ENCODE results near the gene APOBEC3G.
"Not testable (repeated sequence)": the region's sequence is repeated elsewhere in the genome, so short reads cannot be mapped to it uniquely, and the experiment has no call there.

The APOBEC3G gene

GRCh38 chr22:39068033-39068785, 8.9 kb upstream of the APOBEC3G start:
- Histone ChIP-seq H3K4me2 (no peak overlapping the region), H3K27ac (no peak overlapping the region), H4K20me1 (ENCODE audit: insufficient read depth) (no peaks in the 10 kb centered on the region), H3K4me3 (IDR thresholded peaks at IDR 0.05; ENCODE audit: insufficient read depth, low read depth, low read length) (no peak overlapping the region), H3K9ac (no peak overlapping the region), H3K36me3 (ENCODE audit: insufficient read depth) (no peaks in the 10 kb centered on the region), H3K27me3 (ENCODE audit: insufficient read depth, low read depth) (no peaks in the 10 kb centered on the region), H2AFZ (ENCODE audit: low read depth) (no peak overlapping the region), H3K4me1 (ENCODE audit: low read depth, poor library complexity, severe bottlenecking) (peaks cover 16% of the 10 kb centered on the region), H3K79me2 (ENCODE audit: insufficient read depth, low read depth) (no peaks in the 10 kb centered on the region)
- TF ChIP-seq, protein P1, sequence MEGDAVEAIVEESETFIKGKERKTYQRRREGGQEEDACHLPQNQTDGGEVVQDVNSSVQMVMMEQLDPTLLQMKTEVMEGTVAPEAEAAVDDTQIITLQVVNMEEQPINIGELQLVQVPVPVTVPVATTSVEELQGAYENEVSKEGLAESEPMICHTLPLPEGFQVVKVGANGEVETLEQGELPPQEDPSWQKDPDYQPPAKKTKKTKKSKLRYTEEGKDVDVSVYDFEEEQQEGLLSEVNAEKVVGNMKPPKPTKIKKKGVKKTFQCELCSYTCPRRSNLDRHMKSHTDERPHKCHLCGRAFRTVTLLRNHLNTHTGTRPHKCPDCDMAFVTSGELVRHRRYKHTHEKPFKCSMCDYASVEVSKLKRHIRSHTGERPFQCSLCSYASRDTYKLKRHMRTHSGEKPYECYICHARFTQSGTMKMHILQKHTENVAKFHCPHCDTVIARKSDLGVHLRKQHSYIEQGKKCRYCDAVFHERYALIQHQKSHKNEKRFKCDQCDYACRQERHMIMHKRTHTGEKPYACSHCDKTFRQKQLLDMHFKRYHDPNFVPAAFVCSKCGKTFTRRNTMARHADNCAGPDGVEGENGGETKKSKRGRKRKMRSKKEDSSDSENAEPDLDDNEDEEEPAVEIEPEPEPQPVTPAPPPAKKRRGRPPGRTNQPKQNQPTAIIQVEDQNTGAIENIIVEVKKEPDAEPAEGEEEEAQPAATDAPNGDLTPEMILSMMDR (conservative IDR thresholded peaks at IDR 0.05; ENCODE audit: low read depth, low read length), result no peak

- H3K9ac ChIP-seq, result no peak overlapping the region
- no peak overlapping the region for H2AFZ ChIP-seq (ENCODE audit: low read depth)
- no peaks in the 10 kb centered on the region for H3K79me2 ChIP-seq (ENCODE audit: insufficient read depth, low read depth)
- H3K4me3 ChIP-seq (IDR thresholded peaks at IDR 0.05; ENCODE audit: insufficient read depth, low read depth, low read length), result no peak overlapping the region
- peaks cover 16% of the 10 kb centered on the region for H3K4me1 ChIP-seq (ENCODE audit: low read depth, poor library complexity, severe bottlenecking)
- no peaks in the 10 kb centered on the region for H3K36me3 ChIP-seq (ENCODE audit: insufficient read depth)
- TF ChIP-seq, protein P1 (conservative IDR thresholded peaks at IDR 0.05; ENCODE audit: low read depth, low read length), result no peak
- H3K27me3 ChIP-seq (ENCODE audit: insufficient read depth, low read depth), result no peaks in the 10 kb centered on the region
- H4K20me1 ChIP-seq (ENCODE audit: insufficient read depth), result no peaks in the 10 kb centered on the region
- no peak overlapping the region for H3K4me2 ChIP-seq
- H3K27ac ChIP-seq, result no peak overlapping the region
Measured at GRCh38 chr22:39070186-39070585, 6.9 kb upstream of the APOBEC3G start.

GRCh38 chr22:39072581-39072981, 4.5 kb upstream of the APOBEC3G start:
- not testable (repeated sequence) for H3K27me3 ChIP-seq (ENCODE audit: insufficient read depth, low read depth); H4K20me1 ChIP-seq (ENCODE audit: insufficient read depth); H2AFZ ChIP-seq (ENCODE audit: low read depth); H3K36me3 ChIP-seq (ENCODE audit: insufficient read depth); H3K4me1 ChIP-seq (ENCODE audit: low read depth, poor library complexity, severe bottlenecking); H3K9ac ChIP-seq; H3K79me2 ChIP-seq (ENCODE audit: insufficient read depth, low read depth); H3K4me2 ChIP-seq; H3K27ac ChIP-seq; H3K4me3 ChIP-seq (IDR thresholded peaks at IDR 0.05; ENCODE audit: insufficient read depth, low read depth, low read length)

DNA sequence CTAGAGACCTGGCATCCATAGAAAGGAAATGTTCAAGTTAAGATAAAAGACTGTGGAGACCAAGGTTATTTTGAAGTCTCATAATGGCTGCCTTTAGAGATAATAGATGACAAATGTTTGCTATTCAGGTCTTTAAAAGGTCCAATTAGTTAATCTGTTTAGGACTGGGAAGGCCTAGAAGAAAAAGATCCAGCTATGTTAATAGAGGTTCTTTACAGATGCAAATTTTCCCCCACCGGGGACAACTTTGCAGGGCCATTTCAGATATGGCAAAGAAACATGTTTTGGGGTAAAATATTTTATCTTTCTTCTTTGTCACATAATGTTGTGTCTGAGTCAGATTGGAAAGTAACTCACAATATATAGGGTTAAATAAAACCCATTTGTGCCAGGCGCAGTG, 3.1 kb upstream of the APOBEC3G start:
- Histone ChIP-seq H3K4me1 (ENCODE audit: low read depth, poor library complexity, severe bottlenecking) (no peaks in the 10 kb centered on the region), H3K4me3 (IDR thresholded peaks at IDR 0.05; ENCODE audit: insufficient read depth, low read depth, low read length) (no peak overlapping the region), H3K4me2 (no peak overlapping the region), H2AFZ (ENCODE audit: low read depth) (no peak overlapping the region), H3K27me3 (ENCODE audit: insufficient read depth, low read depth) (no peaks in the 10 kb centered on the region), H3K79me2 (ENCODE audit: insufficient read depth, low read depth) (no peaks in the 10 kb centered on the region), H4K20me1 (ENCODE audit: insufficient read depth) (no peaks in the 10 kb centered on the region), H3K36me3 (ENCODE audit: insufficient read depth) (no peaks in the 10 kb centered on the region), H3K27ac (no peak overlapping the region), H3K9ac (no peak overlapping the region)
- TF ChIP-seq, protein P1 (conservative IDR thresholded peaks at IDR 0.05; ENCODE audit: low read depth, low read length), result no peak

- H2AFZ ChIP-seq (ENCODE audit: low read depth); H3K36me3 ChIP-seq (ENCODE audit: insufficient read depth); H3K79me2 ChIP-seq (ENCODE audit: insufficient read depth, low read depth); H3K9ac ChIP-seq; H4K20me1 ChIP-seq (ENCODE audit: insufficient read depth); H3K27me3 ChIP-seq (ENCODE audit: insufficient read depth, low read depth); H3K4me1 ChIP-seq (ENCODE audit: low read depth, poor library complexity, severe bottlenecking); H3K4me2 ChIP-seq; H3K4me3 ChIP-seq (IDR thresholded peaks at IDR 0.05; ENCODE audit: insufficient read depth, low read depth, low read length); H3K27ac ChIP-seq: not testable (repeated sequence)
Measured at GRCh38 chr22:39076155-39077025, 685 bp upstream of the APOBEC3G start.

DNA sequence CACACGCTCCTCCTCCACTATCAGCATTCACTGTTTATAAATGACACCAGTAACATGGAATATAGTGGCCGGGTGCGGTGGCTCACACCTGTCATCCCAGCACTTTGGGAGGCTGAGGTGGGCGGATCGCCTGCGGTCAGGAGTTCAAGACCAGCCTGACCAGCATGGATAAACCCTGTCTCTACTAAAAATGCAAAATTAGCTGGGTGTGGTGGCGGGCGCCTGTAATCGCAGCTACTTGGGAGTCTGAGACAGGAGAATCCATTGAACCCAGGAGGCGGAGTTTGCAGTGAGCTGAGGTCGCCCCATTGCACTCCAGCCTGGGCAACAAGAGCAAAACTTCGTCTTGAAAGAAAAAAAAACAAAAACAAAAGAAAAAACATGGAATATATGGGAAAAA, 837 bp downstream of the APOBEC3G start:
- not testable (repeated sequence) for H3K27ac ChIP-seq; H3K36me3 ChIP-seq (ENCODE audit: insufficient read depth); H3K4me3 ChIP-seq (IDR thresholded peaks at IDR 0.05; ENCODE audit: insufficient read depth, low read depth, low read length); H3K27me3 ChIP-seq (ENCODE audit: insufficient read depth, low read depth); H4K20me1 ChIP-seq (ENCODE audit: insufficient read depth); H2AFZ ChIP-seq (ENCODE audit: low read depth); H3K79me2 ChIP-seq (ENCODE audit: insufficient read depth, low read depth); H3K9ac ChIP-seq; H3K4me2 ChIP-seq; H3K4me1 ChIP-seq (ENCODE audit: low read depth, poor library complexity, severe bottlenecking)
